ENCODE results near the gene PRDM5. TPM values are rescaled to one million over a fixed set of nuclear protein-coding genes. Genes with fewer than 3 reads are reported as not detected.

Gene PRDM5
- total and polyA plus RNA-seq, 2 of the 13 experiments (the other 11 are each of a cell fraction or from before 2014, with no cell fraction given): not detected

DNA sequence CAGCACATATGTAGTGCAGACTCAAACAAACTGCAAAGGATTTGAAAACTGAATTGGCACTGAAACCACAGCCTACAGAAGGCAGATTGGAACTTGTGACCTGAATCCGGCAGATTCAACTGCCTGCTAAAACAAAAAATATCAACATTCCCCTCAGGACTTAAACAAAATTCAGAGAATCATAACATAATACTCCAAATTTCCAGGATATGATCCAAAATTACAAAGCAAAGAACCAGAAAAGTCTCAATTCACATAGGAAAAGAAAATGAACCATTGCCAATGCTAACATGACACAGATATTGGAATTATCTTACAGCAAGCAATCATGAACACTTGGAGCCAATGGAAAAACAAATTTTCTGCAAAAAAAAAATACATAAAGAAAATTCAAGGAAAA lies 250.4 kb downstream of the PRDM5 start (continued):
- TF ChIP-seq, protein P1, sequence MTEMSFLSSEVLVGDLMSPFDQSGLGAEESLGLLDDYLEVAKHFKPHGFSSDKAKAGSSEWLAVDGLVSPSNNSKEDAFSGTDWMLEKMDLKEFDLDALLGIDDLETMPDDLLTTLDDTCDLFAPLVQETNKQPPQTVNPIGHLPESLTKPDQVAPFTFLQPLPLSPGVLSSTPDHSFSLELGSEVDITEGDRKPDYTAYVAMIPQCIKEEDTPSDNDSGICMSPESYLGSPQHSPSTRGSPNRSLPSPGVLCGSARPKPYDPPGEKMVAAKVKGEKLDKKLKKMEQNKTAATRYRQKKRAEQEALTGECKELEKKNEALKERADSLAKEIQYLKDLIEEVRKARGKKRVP (CRISPR knock-in tag; IDR thresholded peaks at IDR 0.05): no peak
- TF ChIP-seq TAF1 (CRISPR knock-in tag; IDR thresholded peaks at IDR 0.05) (no peak), IRX3 (CRISPR knock-in tag; IDR thresholded peaks at IDR 0.05; ENCODE audit: borderline replicate concordance, low read depth) (no peak), ZNF83 (CRISPR knock-in tag; IDR thresholded peaks at IDR 0.05; ENCODE audit: borderline replicate concordance) (no peak), HIVEP1 (CRISPR knock-in tag; IDR thresholded peaks at IDR 0.05) (no peak), ZBTB8A (CRISPR knock-in tag; IDR thresholded peaks at IDR 0.05; ENCODE audit: borderline replicate concordance, low read depth) (no peak), DNMT3B (CRISPR knock-in tag; conservative IDR thresholded peaks at IDR 0.05) (no peak)
- TF ChIP-seq, protein P2, sequence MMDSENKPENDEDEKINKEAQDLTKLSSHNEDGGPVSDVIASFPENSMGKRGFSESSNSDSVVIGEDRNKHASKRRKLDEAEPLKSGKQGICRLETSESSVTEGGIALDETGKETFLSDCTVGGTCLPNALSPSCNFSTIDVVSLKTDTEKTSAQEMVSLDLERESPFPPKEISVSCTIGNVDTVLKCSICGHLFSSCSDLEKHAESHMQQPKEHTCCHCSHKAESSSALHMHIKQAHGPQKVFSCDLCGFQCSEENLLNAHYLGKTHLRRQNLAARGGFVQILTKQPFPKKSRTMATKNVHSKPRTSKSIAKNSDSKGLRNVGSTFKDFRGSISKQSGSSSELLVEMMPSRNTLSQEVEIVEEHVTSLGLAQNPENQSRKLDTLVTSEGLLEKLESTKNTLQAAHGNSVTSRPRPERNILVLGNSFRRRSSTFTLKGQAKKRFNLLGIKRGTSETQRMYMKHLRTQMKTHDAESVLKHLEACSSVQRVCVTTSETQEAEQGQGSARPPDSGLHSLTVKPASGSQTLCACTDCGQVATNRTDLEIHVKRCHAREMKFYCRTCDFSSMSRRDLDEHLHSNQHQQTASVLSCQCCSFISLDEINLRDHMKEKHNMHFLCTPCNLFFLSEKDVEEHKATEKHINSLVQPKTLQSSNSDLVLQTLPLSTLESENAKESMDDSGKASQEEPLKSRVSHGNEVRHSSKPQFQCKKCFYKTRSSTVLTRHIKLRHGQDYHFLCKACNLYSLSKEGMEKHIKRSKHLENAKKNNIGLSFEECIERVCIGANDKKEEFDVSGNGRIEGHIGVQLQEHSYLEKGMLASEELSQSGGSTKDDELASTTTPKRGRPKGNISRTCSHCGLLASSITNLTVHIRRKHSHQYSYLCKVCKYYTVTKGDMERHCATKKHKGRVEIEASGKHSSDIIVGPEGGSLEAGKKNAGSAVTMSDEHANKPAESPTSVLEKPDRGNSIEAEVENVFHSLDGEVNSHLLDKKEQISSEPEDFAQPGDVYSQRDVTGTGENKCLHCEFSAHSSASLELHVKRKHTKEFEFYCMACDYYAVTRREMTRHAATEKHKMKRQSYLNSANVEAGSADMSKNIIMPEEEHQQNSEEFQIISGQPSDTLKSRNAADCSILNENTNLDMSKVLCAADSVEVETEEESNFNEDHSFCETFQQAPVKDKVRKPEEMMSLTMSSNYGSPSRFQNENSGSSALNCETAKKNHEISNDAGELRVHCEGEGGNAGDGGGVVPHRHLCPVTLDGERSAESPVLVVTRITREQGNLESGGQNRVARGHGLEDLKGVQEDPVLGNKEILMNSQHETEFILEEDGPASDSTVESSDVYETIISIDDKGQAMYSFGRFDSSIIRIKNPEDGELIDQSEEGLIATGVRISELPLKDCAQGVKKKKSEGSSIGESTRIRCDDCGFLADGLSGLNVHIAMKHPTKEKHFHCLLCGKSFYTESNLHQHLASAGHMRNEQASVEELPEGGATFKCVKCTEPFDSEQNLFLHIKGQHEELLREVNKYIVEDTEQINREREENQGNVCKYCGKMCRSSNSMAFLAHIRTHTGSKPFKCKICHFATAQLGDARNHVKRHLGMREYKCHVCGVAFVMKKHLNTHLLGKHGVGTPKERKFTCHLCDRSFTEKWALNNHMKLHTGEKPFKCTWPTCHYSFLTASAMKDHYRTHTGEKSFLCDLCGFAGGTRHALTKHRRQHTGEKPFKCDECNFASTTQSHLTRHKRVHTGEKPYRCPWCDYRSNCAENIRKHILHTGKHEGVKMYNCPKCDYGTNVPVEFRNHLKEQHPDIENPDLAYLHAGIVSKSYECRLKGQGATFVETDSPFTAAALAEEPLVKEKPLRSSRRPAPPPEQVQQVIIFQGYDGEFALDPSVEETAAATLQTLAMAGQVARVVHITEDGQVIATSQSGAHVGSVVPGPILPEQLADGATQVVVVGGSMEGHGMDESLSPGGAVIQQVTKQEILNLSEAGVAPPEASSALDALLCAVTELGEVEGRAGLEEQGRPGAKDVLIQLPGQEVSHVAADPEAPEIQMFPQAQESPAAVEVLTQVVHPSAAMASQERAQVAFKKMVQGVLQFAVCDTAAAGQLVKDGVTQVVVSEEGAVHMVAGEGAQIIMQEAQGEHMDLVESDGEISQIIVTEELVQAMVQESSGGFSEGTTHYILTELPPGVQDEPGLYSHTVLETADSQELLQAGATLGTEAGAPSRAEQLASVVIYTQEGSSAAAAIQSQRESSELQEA (CRISPR knock-in tag; IDR thresholded peaks at IDR 0.05; ENCODE audit: not compliant biosample characterization): no peak
